Lung (tissue), 4 donors: ENCODE measurements around the gene CRYGA. TPM values are rescaled to one million over a fixed set of nuclear protein-coding genes. Genes with fewer than 3 reads are reported as not detected.

Experiments used
- polyA plus RNA-seq, 2 donors: library from polyadenylated mRNA; stranded (reverse); fragments of 200-250 nt; gene quantifications; one replicate each; pipeline ENCODE4 v1.2.1, GENCODE V29; 2013
- total RNA-seq, 2 donors: library from RNA; depleted of rRNA in 1 of 2; stranded (reverse); fragments of >200 nt in 1 of 2; gene quantifications; one replicate each; pipeline ENCODE4 v1.2.1, GENCODE V29; 2014 to 2021
- donor health status: Bipolar disorder and iron deficiency.
- donor health status: healthy.
- donor health status: DM: yes; HTN: yes; CAD: no.

The CRYGA gene
- total and polyA plus RNA-seq, 4 donors = not detected

Other genes with a start within 250 kb of the CRYGA start
- 10 to 100 TPM; 16.3 to 32.9 TPM for gene PLEKHM3, start 138.1 kb downstream of the CRYGA start, total RNA-seq
- gene PLEKHM3, start 138.1 kb downstream of the CRYGA start, polyA plus RNA-seq = 1 to 10 TPM; 5.6 to 8.4 TPM
- not detected for gene CRYGD, start 39.1 kb downstream of the CRYGA start, total RNA-seq
- gene CRYGD, start 39.1 kb downstream of the CRYGA start, polyA plus RNA-seq = not detected
- gene CRYGC, start 33.8 kb downstream of the CRYGA start, total RNA-seq = not detected
- not detected for gene CRYGC, start 33.8 kb downstream of the CRYGA start, polyA plus RNA-seq
- gene CRYGB, start 17.4 kb downstream of the CRYGA start, total RNA-seq = not detected
- gene CRYGB, start 17.4 kb downstream of the CRYGA start, polyA plus RNA-seq = not detected
- under 1 TPM in 1 of 2 donors, not detected in 1; 0.25 TPM for gene C2orf80, start 26.4 kb upstream of the CRYGA start, total RNA-seq
- under 1 TPM in 1 of 2 donors, not detected in 1; 0.18 TPM for gene C2orf80, start 26.4 kb upstream of the CRYGA start, polyA plus RNA-seq
- 100 to 1,000 TPM in 1 of 2 donors, 10 to 100 TPM in 1; 76.3 to 160 TPM for gene IDH1, start 91.5 kb upstream of the CRYGA start, total RNA-seq
- gene IDH1, start 91.5 kb upstream of the CRYGA start, polyA plus RNA-seq = 10 to 100 TPM; 63.7 to 94.2 TPM
- gene PIKFYVE, start 102.7 kb upstream of the CRYGA start, total RNA-seq = 10 to 100 TPM; 26.2 to 46.9 TPM
- gene PIKFYVE, start 102.7 kb upstream of the CRYGA start, polyA plus RNA-seq = 1 to 10 TPM; 5.7 to 8.4 TPM
- under 1 TPM; 0.11 to 0.25 TPM for gene PTH2R, start 243.2 kb upstream of the CRYGA start, total RNA-seq
- under 1 TPM; 0.12 to 0.15 TPM for gene PTH2R, start 243.2 kb upstream of the CRYGA start, polyA plus RNA-seq